K562 (cell line): ENCODE data around the gene SNPH. TPM values are rescaled to one million over a fixed set of nuclear protein-coding genes. Genes with fewer than 3 reads are reported as not detected.

Source experiments
- CGGBP1 ChIP-seq: fragments of 250-450 bp; sonication (Bioruptor Pico); IDR thresholded peaks from 2 replicates; pipeline ENCODE4 v1.9.0; 2021; ENCODE audit warnings: mild to moderate bottlenecking
- HNRNPK ChIP-seq: fragments of 200-400 bp; formaldehyde crosslinking; IDR thresholded peaks from one replicate; pipeline ENCODE4 v1.6.1; 2018; ENCODE audit warnings: mild to moderate bottlenecking, low read depth, low read length; ENCODE audit not compliant: poor library complexity, severe bottlenecking
- ILF3 ChIP-seq: fragments of 450-650 bp; IDR thresholded peaks from 2 replicates; pipeline ENCODE4 v1.6.1; 2018; ENCODE audit warnings: antibody characterized with exemption, mild to moderate bottlenecking, moderate library complexity, borderline replicate concordance
- MCM5 ChIP-seq: fragments of 450-650 bp; IDR thresholded peaks from 2 replicates; pipeline ENCODE4 v1.6.1; 2016; ENCODE audit warnings: low read depth
- PBX2 ChIP-seq, 2 experiments: IDR thresholded peaks in 1 of 2; conservative IDR thresholded peaks in 1 of 2; 2 replicates each; pipeline ENCODE4 v1.6.1; 2016; ENCODE audit warnings: low read depth in 2 of 2, mild to moderate bottlenecking in 1 of 2, missing compliant biosample characterization in 1 of 2, missing genetic modification characterization in 1 of 2, moderate library complexity in 1 of 2
- SREBF1 ChIP-seq: fragments of 150-350 bp; IDR thresholded peaks from 2 replicates; pipeline ENCODE4 v1.6.1; 2014; ENCODE audit warnings: antibody characterized with exemption, low read depth, low read length, borderline replicate concordance
- TSHZ1 ChIP-seq: fragments of 250-450 bp; sonication (Bioruptor Pico); IDR thresholded peaks from 2 replicates; pipeline ENCODE4 v1.4.0; 2020; ENCODE audit warnings: mild to moderate bottlenecking, moderate library complexity
- ZBTB2 ChIP-seq: fragments of 450-650 bp; IDR thresholded peaks from 2 replicates; pipeline ENCODE4 v1.6.1; 2016; ENCODE audit warnings: antibody characterized with exemption
- ZNF124 ChIP-seq: sonication (generic); formaldehyde crosslinking; IDR thresholded peaks from 2 replicates; pipeline ENCODE4 v1.8.1; 2022; ENCODE audit warnings: missing genetic modification reagents
- ZNF512 ChIP-seq: IDR thresholded peaks from 2 replicates; pipeline ENCODE4 v1.6.1; 2016; ENCODE audit warnings: missing genetic modification characterization, missing compliant biosample characterization
- polyA plus RNA-seq, 8 experiments: library from polyadenylated mRNA; depleted of rRNA in 4 of 8; stranded (reverse) in 5 of 8; unstranded in 3 of 8; fragments of >200 nt; fragmentation: Nextera tagmentation in 2 of 8; fragmentation: Illumina TruSeq in 1 of 8; extraction: Ambion mirVana in 2 of 8; extraction: Trizol in 1 of 8; gene quantifications; 2 replicates each; pipeline versions ENCODE4 v1.2.1 to v1.2.3, GENCODE V29; 2011 to 2014; ENCODE audit warnings: inconsistent platforms in 1 of 8, missing spikeins in 1 of 8
- total RNA-seq, 7 experiments: library from RNA; depleted of rRNA in 6 of 7; stranded (reverse); fragments of >200 nt in 6 of 7; fragmentation: Illumina TruSeq in 2 of 7; extraction: Trizol in 2 of 7; gene quantifications; 2 replicates each; pipeline versions ENCODE4 v1.2.1 to v1.2.3, GENCODE V29; 2011 to 2021; ENCODE audit warnings: low replicate concordance in 1 of 7

SNPH gene
- total and polyA plus RNA-seq, 9 of the 15 experiments (the other 6 are each of a cell fraction or from before 2014, with no cell fraction given): 0.03 to 4.2 (median 1.4) TPM

- no peak for TF ChIP-seq ZNF512 (tag)
- no peak for TF ChIP-seq TSHZ1 (CRISPR knock-in tag)
- TF ChIP-seq HNRNPK: no peak
- no peak for TF ChIP-seq ILF3
- TF ChIP-seq ZBTB2: peak; percentile 80; the same call in 1 of the 2 replicates
- no peak for TF ChIP-seq SREBF1
- TF ChIP-seq MCM5: no peak
- TF ChIP-seq ZNF124 (CRISPR knock-in tag): no peak
- TF ChIP-seq PBX2 (CRISPR knock-in tag; IDR thresholded peaks at IDR 0.05; ENCODE audit: low read depth): no peak
- no peak for TF ChIP-seq PBX2 (tag; conservative IDR thresholded peaks at IDR 0.05; ENCODE audit: low read depth)
- TF ChIP-seq CGGBP1: no peak
Observed at GRCh38 chr20:1325173-1326030, 59.3 kb downstream of the SNPH start (continued).
